ENCODE data around the gene RANBP3.

DNA sequence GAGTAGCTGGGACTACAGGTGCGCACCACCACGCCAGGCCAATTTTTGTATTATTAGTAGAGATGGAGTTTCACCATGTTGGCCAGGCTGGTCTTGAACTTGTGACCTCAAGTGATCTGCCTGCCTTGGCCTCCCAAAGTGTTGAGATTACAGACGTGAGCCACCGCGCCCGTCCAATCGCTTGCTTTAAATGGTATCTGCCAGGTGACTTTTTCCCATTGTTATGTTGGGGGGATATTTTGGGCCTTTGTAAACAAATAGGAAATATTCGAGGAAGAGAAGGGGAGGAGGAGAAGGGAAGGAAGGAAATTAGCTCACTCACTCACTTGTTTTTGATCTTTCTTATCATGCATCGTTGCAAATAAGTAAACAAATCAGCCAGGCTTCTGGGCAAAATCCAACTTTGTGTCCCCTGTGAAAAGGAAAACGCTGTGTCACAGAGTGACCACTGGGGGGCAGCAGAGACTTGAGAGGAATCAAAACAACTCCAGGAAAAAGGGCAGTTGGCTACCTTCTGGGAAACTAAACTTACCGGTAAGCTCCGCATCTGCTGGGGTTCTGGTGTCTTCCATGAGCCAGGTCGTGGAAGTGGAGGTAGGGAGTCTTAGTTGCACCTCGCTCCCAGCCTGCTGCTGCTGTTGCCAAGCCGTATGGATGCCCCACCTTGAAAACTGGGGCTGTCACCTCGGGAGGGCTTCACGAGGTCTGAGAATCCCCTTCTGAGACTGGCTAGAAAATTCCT, 9.3 kb upstream of the RANBP3 start:
- TF ChIP-seq, protein P1, sequence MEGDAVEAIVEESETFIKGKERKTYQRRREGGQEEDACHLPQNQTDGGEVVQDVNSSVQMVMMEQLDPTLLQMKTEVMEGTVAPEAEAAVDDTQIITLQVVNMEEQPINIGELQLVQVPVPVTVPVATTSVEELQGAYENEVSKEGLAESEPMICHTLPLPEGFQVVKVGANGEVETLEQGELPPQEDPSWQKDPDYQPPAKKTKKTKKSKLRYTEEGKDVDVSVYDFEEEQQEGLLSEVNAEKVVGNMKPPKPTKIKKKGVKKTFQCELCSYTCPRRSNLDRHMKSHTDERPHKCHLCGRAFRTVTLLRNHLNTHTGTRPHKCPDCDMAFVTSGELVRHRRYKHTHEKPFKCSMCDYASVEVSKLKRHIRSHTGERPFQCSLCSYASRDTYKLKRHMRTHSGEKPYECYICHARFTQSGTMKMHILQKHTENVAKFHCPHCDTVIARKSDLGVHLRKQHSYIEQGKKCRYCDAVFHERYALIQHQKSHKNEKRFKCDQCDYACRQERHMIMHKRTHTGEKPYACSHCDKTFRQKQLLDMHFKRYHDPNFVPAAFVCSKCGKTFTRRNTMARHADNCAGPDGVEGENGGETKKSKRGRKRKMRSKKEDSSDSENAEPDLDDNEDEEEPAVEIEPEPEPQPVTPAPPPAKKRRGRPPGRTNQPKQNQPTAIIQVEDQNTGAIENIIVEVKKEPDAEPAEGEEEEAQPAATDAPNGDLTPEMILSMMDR (conservative IDR thresholded peaks at IDR 0.05; ENCODE audit: low read length), result peak; percentile 98
- no peak for TF ChIP-seq EZH2phosphoT487 (IDR thresholded peaks at IDR 0.05; ENCODE audit: borderline replicate concordance, low read depth, low read length)
